GM19463 (cell line): ENCODE data around the gene NAA10.

Source experiments
- ATAC-seq: cut with Tn5 transposase; IDR thresholded peaks from one replicate; pipeline ENCODE4 v1.9.1; 2021; ENCODE audit warnings: mild to moderate bottlenecking, moderate library complexity; ENCODE audit not compliant: unreplicated experiment

Gene NAA10

GRCh38 chrX:153930011-153930910 lies 4.6 kb downstream of the NAA10 start:
- ATAC-seq, result no peak

GRCh38 chrX:153929576-153929975 lies 5.3 kb downstream of the NAA10 start:
- no peak for ATAC-seq

GRCh38 chrX:153928846-153929245 lies 6.0 kb downstream of the NAA10 start:
- ATAC-seq, result no peak

GRCh38 chrX:153927922-153928760 lies 6.7 kb downstream of the NAA10 start:
- peak; percentile 64 for ATAC-seq

GRCh38 chrX:153927672-153927921 lies 7.2 kb downstream of the NAA10 start:
- no peak for ATAC-seq

- peak; percentile 38 for ATAC-seq
Observed at GRCh38 chrX:153926858-153927671, 7.8 kb downstream of the NAA10 start.

GRCh38 chrX:153926552-153926857 lies 8.3 kb downstream of the NAA10 start:
- no peak for ATAC-seq

- no peak for ATAC-seq
Observed at GRCh38 chrX:153925739-153926551, 8.9 kb downstream of the NAA10 start, which contains the start of gene ARHGAP4. TSS of gene ARHGAP4 (minus strand) at chrX:153926264. CDS start at chrX:153926202, 62 bp downstream.

GRCh38 chrX:153925387-153925738 lies 9.5 kb downstream of the NAA10 start:
- no peak for ATAC-seq

GRCh38 chrX:153924149-153924861 lies 10.5 kb downstream of the NAA10 start:
- no peak for ATAC-seq

- ATAC-seq, result no peak
Observed at GRCh38 chrX:153922932-153923857, 11.6 kb downstream of the NAA10 start.

GRCh38 chrX:153921511-153922446 lies 13.1 kb downstream of the NAA10 start:
- ATAC-seq, result no peak

- ATAC-seq, result no peak
Observed at GRCh38 chrX:153921070-153921469, 13.8 kb downstream of the NAA10 start.

- ATAC-seq, result no peak
Observed at GRCh38 chrX:153920546-153920945, 14.3 kb downstream of the NAA10 start.

GRCh38 chrX:153919281-153919680 lies 15.6 kb downstream of the NAA10 start:
- no peak for ATAC-seq

- no peak for ATAC-seq
Observed at GRCh38 chrX:153917869-153918268, 17.0 kb downstream of the NAA10 start.

GRCh38 chrX:153913701-153914100 lies 21.1 kb downstream of the NAA10 start:
- no peak for ATAC-seq

GRCh38 chrX:153913211-153913610 lies 21.6 kb downstream of the NAA10 start:
- ATAC-seq, result no peak
